GM19372 (cell line): Measurements from ENCODE around the gene FGF12.

Experiments
- ATAC-seq: cut with Tn5 transposase; IDR thresholded peaks from one replicate; pipeline ENCODE4 v1.9.1; 2021; ENCODE audit warnings: mild to moderate bottlenecking, low read depth, moderate library complexity; ENCODE audit not compliant: unreplicated experiment

The FGF12 gene

DNA sequence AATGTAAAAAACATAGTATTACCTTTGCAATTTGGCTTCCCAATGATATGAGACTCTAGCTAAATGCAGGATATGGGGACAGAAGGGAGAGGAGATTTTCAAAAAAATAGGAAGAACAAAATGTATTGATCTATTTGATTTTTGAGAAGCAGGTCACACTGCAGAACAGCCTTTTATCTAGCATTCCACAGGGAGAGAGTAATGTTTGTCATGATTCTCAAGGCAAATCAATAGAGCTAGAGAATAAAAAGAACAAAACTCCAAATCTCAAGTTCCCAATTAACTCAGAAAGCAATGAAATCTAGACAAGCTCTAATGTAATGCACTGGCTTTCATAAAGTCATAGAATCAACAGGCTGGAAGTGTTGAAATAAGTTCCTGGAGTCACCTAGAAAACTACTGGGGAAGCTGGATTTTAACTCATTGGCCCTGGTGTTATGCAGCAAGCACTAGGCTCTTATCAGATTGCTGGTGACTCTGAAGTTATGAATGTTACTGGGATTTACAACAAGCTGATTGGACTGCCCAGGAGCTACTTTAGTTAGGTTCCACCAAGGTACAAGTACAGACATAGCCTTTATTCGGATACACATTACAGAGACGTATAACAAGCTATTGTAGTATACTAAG is 442.8 kb downstream of the FGF12 start:
- ATAC-seq = no peak

DNA sequence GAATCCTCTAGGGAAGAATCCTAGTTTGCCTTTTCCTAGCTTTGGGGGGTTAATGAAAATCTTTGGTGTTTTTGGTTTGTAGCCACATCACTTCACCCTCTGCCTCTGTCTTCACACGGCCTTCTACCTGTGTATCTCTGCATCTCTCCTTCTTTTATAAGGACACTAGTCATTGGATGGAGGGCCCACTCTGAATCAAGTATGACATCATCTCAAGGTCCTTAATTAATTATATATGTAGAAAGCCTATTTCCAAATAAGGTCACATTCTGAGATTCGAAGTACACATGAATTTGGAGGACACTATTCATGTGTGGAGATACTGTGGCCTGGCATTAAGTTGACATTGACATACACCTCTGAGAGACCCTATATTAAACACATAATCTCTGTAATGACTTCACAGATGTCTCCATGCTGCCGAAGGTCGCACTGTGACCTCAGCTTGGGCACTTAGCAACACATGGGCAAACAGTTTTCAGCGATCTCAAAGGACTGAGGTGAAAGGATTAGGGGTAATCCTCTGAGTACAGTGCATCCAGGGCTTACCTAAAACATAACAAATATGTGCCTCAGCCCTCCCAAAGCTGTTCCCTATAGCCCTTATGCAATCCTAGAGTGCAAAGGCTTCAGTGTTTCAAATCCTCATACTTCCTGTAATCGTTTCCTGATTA is 446.0 kb downstream of the FGF12 start:
- no peak for ATAC-seq

DNA sequence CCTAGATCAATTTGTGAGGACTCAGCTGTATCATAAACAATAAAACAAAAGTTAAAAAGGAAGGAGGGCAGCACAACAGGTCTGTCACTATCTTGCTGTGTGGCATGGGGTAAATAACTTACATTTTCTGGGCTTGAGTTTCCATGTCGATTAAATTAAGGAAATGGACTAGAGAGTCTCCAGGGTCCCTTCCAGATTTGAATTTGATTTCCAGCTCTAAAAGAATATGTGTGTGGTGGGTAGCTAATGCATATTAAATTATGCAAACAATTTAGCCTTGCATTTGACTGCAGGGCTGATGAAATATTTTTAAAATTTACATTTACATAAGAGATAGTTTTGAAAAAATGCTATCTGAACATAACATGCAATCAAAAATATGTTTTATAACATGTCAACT is 447.7 kb downstream of the FGF12 start:
- ATAC-seq = no peak

DNA sequence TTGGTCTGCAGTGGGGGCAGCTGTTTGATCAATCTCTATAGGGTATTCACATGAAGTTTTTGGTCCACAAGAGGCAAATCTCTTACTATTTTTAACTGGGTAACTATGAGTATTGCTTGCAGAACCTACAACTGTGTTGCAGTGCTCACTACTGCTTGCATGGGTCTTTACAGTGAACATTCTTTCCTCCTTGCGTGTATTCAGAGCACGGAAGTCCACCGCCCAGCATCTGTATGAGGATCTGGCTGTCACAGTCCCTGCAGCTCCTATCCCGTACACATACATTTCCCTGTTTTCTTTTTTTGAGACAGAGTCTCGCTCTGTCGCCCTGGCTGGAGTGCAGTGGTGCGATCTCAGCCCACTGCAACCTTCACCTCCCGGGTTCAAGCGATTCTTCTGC is 449.9 kb downstream of the FGF12 start:
- no peak for ATAC-seq

DNA sequence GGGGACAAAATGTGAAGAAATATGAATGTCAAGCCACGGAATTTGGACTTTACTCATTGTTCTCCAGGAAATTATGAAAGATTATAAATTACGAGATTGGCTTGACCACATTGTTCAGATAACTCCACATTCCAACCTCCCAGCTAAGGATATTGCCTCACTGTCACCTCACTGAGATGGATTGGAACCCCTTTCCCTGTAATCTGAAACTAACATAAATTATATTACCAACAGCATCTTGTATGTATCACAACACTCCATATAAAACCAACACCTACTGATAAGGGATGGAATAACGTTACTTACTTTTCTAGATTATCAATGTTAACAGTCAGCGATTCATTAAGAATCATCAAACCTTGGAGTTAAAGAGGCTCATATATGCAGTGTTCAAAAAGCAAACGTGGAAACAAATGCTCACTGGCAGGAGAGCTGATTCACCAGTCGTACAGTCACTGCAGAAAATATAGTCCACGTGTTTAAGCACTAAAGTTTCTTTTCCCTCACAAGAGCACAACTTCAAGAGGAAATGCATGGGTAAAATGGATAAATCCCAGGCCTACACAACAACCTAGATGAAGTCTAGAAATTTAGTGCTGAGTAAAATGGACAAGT is 451.5 kb downstream of the FGF12 start:
- no peak for ATAC-seq

DNA sequence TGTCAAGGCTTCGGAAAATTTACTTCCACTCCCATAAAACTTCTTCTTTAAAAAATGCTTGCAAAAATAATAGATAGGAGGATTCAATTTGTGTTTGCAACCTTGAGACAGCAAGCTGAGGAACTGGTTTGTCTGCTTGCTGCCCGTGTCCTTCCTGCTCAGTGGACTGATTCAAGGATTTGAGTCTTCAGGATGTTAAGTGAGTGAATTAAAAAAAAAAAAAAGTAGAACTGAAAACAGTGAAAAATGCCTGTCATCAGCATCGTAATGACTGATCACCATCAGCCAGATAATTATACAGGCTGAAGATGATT is 453.7 kb downstream of the FGF12 start:
- ATAC-seq = no peak

DNA sequence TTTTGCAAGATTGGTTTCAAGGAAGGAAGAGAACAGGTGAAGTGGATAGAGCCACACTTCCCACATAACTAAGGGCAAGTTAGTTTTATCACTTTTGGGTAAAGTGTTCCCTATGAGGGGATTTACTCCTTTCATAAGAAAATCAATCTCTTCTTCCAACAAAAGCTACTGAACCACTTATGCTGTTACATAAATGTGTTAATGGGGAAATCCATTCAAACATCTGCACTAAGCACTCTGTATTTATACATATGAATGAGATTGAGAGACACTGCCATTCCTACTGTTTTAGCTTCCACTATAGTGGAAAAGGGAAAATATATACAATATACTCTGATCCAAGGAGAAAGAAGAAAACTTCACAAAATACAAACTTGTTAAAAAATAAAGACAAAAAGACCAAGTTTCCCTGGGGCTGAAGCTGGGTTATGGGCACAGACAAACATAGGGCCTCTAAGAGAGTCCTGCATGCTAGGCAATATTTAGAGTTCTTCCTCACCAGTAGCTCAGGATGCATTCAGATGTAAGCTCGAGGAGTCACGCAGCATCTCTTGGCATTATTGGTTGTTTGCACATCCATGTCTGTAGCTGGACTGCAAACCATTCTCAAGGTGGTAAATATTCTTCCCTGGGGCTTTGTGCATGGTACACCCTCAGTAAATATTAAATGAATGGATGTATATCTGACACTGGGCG is 454.2 kb downstream of the FGF12 start:
- ATAC-seq = no peak

DNA sequence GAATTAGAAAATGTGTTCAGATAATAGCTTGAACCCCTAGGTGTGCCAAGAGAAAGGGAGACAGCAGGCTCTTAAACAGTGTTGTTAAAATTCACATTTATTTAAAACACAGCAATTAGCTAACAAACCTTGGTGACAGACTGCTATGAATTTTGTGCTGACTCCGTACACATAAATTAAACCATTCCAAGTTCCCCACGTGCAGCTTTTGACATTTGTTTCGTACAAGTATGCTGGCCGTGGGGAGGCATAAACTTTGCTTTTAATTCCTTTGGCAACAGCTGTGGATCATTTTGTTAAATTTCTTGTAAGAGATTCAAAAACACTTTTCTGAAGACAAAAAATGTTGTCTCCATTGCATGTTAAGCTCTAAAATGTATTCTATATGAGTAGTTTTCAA is 465.3 kb downstream of the FGF12 start:
- ATAC-seq = no peak

DNA sequence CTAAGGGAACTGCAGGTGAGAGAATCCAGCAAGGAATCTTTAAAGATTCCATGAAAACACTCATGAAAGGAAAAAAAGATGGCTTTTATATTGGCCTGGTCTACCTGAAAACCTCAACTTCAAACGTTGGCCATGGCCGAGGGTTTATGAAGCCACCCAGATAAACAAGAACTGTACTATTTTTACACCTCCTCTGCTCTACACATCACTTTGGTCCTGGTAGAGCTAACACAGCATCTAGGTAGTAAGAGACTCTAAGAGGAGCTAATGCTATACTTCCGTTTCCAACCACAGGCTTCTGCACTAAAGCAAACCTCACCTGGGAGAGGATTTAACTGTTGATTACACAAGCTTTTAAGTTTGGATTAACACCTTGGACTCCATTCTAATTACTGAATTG is 466.2 kb downstream of the FGF12 start:
- ATAC-seq = no peak

DNA sequence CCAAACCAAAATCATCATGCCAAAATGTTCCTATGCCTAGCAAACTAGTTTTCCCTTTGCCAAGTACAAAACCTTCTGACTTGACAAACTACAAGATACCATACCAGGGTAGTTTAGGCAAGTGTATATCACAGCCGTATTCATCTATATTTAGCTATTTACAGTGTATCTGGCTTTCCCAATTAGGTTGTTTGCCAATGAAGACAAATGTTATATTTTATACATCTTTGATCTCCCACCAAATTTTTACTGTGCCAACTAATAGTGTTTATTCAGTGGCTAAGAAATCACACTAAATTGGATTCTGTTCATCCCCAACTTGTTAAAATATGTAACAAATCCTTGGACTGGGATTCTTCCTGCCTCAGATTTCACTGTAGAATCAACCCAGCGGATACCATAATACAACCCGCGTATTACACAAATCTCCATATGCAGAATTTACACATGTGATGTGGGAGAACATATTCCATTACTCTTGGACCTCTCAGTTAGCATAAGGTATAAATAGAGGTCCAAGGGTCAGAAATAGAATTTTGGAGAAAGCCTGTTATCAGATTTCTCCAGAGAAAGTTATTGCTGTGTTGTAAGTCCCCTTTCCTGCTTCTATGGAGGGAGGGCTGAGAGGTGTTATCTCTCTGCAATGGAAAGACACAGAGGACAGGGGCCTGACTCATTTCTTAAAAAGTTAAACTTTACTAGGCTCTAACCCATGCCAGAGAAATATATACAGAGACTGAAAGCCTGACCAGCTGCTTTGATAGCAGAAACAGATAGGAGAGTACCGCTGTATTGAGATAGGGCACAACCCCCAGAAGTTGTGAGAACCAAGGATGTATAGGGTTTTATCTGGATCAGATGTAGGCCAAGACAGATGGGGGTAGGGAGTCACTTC is 467.0 kb downstream of the FGF12 start:
- no peak for ATAC-seq

DNA sequence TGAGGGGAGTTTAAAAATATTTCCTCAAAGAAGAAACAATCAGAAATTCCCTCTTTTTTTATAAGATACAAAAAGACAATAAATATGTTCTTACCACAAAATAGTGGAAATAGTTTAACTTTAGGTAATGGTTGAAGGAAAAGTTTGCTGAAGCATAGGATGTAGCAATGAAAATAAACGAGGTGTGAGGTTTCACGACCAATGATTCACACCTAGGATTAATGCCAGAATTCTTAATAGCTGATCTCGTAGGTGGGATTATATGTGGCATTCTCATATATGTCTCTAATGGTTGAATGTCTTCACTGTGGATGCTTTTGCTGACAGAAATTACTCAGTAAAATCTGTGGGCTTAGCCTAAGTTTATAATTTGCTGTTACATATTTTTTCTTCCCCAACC is 467.7 kb downstream of the FGF12 start:
- no peak for ATAC-seq

DNA sequence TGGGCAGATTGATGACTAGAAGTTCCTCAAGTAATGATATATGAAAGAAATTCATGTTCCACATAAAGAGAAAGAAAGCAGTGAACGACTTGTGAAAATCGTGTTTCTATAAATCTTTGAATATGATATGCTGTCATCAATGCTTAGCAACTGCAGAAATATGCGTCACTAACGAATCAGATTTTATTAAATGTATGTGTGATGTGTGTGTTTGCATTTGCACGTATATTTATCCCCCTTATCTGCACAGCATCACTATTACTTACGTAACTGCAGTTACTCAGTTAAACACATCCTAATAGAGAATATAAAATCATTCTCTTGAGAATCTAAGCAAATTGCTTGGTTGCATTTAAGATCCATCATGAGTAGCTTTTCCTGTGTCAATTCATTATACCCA is 468.6 kb downstream of the FGF12 start:
- no peak for ATAC-seq

DNA sequence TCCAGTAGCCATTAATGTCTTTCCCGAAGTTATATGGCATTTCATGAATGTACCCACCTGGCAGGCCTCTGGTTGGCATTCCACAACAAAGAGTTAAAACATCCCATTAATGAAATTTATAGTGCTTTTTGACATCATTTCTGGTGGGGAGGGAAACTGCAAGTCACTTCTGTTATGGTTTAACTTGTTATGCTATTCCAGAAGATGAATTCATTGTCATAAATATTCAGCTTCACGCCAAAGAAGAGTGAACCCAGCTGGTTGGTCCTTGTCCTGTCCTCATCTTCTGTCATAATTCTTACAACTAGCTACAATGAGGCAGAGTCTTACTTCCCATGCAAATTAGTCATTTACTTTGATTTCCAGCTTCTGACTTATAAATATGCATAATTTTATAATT is 471.5 kb downstream of the FGF12 start:
- ATAC-seq = no peak

DNA sequence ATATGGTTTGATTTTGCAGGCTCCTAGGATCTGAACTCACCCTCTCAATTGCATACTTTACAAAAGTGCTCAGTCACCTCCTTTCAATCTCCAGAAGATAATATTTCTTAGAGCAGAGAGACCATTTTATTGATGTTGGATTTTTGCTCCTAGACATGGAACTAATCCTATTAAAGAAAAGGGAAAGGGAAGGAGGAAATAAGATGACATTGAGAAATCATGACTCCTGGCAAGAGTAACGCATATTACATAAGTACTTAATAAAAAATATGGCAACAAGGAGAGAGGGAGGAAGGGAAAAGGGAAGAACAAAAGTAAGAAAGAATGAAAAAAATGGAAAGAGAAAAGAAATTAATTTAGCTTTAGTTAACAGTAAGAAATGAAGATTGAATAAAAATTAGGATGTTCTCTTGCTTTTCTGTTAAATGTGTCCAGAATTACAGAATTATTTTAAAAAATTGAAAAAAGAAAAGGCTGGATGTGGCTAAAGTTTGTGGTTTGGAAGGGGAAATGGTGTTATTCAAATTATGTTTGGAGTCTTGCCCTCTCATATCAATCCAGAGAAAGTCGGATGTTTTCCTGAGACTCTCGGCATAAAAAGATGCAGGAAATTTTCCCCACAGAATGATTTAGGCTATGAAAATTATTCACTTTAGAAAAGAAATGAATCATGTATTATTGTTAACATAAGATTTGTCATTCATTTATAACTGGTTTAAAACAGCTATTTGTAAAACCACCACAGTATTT is 474.0 kb downstream of the FGF12 start:
- ATAC-seq = no peak

DNA sequence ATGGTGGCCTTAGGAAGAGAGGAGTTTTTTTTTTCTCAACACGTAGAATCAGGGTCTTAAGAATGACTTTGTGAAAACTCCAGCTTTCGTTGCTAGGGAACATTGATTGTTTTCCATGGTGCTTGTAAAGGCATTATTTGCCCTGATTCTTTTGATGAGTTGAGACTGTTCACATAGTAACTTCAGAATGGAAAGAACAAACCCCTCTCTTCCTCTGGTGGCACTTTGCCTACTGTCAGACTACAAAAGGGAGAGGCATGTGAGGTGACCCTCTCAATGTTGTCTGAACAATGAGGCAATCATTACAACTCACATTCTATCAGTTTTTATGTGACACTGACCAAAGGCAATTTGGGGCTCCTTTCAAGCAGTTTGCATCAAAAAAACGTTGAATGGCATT is 477.8 kb downstream of the FGF12 start:
- ATAC-seq = no peak

DNA sequence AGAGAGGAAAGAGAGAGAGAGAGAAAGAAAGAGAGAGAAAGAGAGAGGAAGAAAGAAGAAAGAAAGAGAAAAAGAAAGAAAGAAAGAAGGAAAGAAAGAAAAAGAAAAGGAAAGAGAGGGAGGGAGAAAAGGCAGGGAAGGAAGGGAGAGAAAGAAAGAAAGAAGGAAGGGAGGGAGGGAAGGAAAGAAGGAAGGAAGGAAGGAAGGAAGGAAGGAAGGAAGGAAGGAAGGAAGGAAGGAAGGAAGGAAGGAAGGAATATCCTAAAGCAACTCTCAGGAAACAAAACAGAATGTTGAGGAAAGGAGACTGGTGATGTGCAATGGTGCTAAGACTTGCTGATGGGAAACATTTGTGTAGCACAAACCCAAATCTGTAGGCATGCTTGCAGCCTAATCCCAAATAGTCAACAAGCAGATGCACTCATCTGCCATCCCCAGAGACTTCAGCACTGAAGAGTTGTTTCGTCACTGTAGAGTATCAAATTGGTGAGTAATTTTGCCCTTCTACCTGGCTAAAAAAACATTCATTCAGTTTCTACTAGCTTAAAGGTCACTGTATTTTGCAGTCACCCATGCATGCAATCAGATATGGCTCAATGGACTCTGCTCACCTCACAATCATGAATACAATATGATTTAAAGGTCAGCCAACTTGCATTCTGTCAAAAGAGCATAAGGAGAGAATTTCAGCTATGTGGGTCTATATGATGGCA is 480.3 kb downstream of the FGF12 start:
- ATAC-seq = no peak

DNA sequence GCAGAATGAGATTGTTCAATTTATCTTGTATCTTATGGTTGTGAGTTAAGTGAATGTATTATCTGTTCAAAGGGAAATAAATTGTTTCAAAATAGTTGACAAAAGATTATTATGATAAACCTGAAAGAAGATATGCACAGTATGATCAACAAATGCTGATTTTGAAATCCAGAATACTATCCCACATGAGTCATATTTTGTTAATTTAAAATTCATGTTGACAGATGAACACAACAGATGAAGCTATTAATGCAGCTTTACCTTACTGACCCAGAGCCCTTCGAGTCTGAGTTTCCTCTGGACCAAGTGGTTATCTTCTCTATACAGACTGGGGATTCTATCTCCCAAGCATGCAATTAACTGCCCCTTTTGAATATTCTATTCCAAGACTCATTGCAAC is 482.8 kb downstream of the FGF12 start:
- no peak for ATAC-seq

DNA sequence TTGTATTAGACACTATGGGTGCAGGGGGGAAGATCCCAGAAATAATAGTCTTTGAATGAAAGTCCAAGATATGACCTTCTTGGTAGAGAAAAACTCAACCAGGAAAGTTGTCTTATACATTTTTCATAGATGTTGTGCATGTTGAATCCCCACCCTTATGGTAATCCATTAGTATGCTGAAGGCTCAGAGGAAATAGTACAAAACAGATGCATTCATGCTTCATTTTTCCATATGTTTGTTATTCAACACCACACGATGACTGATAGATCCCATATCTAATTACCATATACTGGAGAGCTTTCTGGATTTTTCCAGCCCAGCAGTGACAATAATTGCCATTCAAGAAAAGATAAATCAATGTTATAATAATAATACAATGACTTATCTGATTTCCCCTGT is 487.4 kb downstream of the FGF12 start:
- no peak for ATAC-seq

DNA sequence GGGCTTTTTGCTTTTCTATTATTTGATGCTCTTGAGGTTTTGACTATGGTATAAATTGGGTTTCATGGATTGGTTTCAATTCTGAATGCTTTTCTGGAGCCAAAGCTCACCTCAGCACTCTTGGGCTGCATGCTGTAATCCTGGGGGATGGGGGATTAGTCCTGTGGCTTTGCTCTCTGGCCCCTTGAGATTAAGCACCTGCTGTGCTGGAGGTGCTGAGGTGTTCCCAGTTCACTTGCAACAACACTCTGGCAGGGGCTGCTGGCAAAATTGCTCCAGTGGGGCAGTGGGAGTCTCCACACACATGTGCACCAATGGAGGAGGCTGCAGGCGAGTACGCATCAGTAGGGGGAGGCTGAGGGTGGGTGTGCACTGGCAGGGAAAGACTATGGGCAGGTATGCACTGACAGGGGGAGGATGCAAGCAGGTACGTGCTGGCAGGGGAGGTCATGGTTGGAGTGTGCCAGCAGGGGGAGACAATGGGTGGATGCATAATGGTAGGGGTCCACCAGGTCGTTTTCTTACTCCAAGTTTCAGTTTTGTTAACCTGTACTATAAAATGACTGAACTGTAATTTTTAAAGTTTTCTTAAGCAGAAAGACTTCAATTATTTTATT is 489.2 kb downstream of the FGF12 start:
- no peak for ATAC-seq
